B cell (primary cell): ENCODE results near the gene DAGLB. TPM values are rescaled to one million over a fixed set of nuclear protein-coding genes. Genes with fewer than 3 reads are reported as not detected.

Experiments used
- ATAC-seq: fragments of 200-7000 bp; cut with Tn5 transposase; one replicate; pipeline ENCODE4 v1.10.0; 2021; ENCODE audit warnings: low read depth, mild to moderate bottlenecking, moderate number of reproducible peaks, moderate library complexity
- CTCF ChIA-PET: fragments of 350-600 bp; sonication (Branson Sonifier 250); formaldehyde crosslinking; loops from one replicate; lab custom pipeline; 2021; ENCODE audit warnings: antibody characterized with exemption, inconsistent platforms; lab: Charles Lee
- POLR2A ChIA-PET: fragments of 350-600 bp; sonication (Branson Sonifier 250); formaldehyde crosslinking; loops from one replicate; lab custom pipeline; 2021; ENCODE audit warnings: antibody characterized with exemption; lab: Charles Lee
- DNase-seq: peaks from one replicate; pipeline ENCODE4 v3.0.0; 2013
- H2AFZ ChIP-seq: 2 replicates; pipeline ENCODE4 v1.6.1; 2012; ENCODE audit warnings: mild to moderate bottlenecking, low read depth, low read length; ENCODE audit not compliant: insufficient read depth, poor library complexity, severe bottlenecking
- H3K27ac ChIP-seq, 2 donors: 1 replicate in 1 of 2; 2 replicates in 1 of 2; pipeline ENCODE4 v1.5.1; 2012 to 2013; ENCODE audit warnings: low read length in 2 of 2, mild to moderate bottlenecking in 2 of 2, moderate library complexity in 1 of 2
- H3K27me3 ChIP-seq, 4 experiments: fragments of 200-600 bp in 1 of 4; sonication (generic) in 1 of 4; replicated peaks in 1 of 4; 1 replicate in 2 of 4; 2 replicates in 2 of 4; pipeline versions ENCODE4 v1.6.1 to v1.7.0; 2013 to 2016; ENCODE audit warnings: low read length in 3 of 4, mild to moderate bottlenecking in 2 of 4, mixed read lengths in 1 of 4, moderate library complexity in 1 of 4; ENCODE audit not compliant: insufficient read depth in 4 of 4, control insufficient read depth in 3 of 4; ENCODE audit errors: control extremely low read depth in 1 of 4
- H3K36me3 ChIP-seq, 2 experiments: replicated peaks in 1 of 2; 1 replicate in 1 of 2; 2 replicates in 1 of 2; pipeline versions ENCODE4 v1.6.1 to v1.7.1; 2013; ENCODE audit warnings: low read length in 1 of 2; ENCODE audit not compliant: insufficient read depth in 2 of 2, control insufficient read depth in 1 of 2; ENCODE audit errors: control extremely low read depth in 1 of 2, extremely low read depth in 1 of 2
- H3K4me1 ChIP-seq, 2 donors: fragments of 200-600 bp in 1 of 2; sonication (generic) in 1 of 2; 1 replicate in 1 of 2; 2 replicates in 1 of 2; pipeline versions ENCODE4 v1.5.1 to v1.6.1; 2013 to 2017; ENCODE audit warnings: low read length in 2 of 2; ENCODE audit not compliant: control insufficient read depth in 2 of 2, insufficient read depth in 2 of 2
- H3K4me2 ChIP-seq: replicated peaks from 2 replicates; pipeline ENCODE3; 2012; ENCODE audit warnings: mild to moderate bottlenecking, low read depth, low read length; ENCODE audit not compliant: poor library complexity, severe bottlenecking
- H3K4me3 ChIP-seq, 5 experiments: fragments of 200-600 bp in 1 of 5; sonication (generic) in 1 of 5; 1 replicate in 3 of 5; 2 replicates in 2 of 5; pipeline versions ENCODE4 v1.5.1 to v1.7.0; 2011 to 2016; ENCODE audit warnings: low read length in 4 of 5, mild to moderate bottlenecking in 4 of 5, low read depth in 2 of 5, control low read depth in 1 of 5, moderate library complexity in 1 of 5; ENCODE audit not compliant: insufficient read depth in 1 of 5; ENCODE audit errors: control extremely low read depth in 1 of 5, extremely low read depth in 1 of 5
- H3K79me2 ChIP-seq: fragments of 200-600 bp; sonication (generic); one replicate; pipeline ENCODE4 v1.6.0; 2016; ENCODE audit warnings: low read length; ENCODE audit not compliant: control insufficient read depth, insufficient read depth
- H3K9ac ChIP-seq: fragments of 200-600 bp; sonication (generic); 2 replicates; pipeline ENCODE4 v1.6.1; 2017; ENCODE audit warnings: mild to moderate bottlenecking, low read length, moderate library complexity
- H3K9me3 ChIP-seq, 3 donors: one replicate each; pipeline versions ENCODE4 v1.6.1 to v1.7.1; 2013; ENCODE audit warnings: low read length in 2 of 3; ENCODE audit not compliant: control insufficient read depth in 2 of 3, insufficient read depth in 1 of 3; ENCODE audit errors: control extremely low read depth in 1 of 3
- H4K20me1 ChIP-seq: 2 replicates; pipeline ENCODE4 v1.6.0; 2012; ENCODE audit warnings: mild to moderate bottlenecking, low read length; ENCODE audit not compliant: insufficient read depth, control insufficient read depth, poor library complexity, severe bottlenecking
- H3K27ac Mint-ChIP-seq: one replicate; pipeline ENCODE4 v1.8.0; 2021; ENCODE audit warnings: mixed read lengths
- H3K27me3 Mint-ChIP-seq: one replicate; pipeline ENCODE4 v1.8.0; 2021; ENCODE audit warnings: mixed read lengths
- H3K4me1 Mint-ChIP-seq: one replicate; pipeline ENCODE4 v1.8.0; 2021; ENCODE audit warnings: mixed read lengths
- H3K4me3 Mint-ChIP-seq: one replicate; pipeline ENCODE4 v1.8.0; 2021; ENCODE audit warnings: mixed read lengths
- H3K9me3 Mint-ChIP-seq: one replicate; pipeline ENCODE4 v1.8.0; 2022; ENCODE audit warnings: mixed read lengths; ENCODE audit not compliant: insufficient read depth
- EZH2 ChIP-seq: IDR thresholded peaks from 2 replicates; pipeline ENCODE4 v1.6.1; 2012; ENCODE audit warnings: borderline replicate concordance, low read depth, mild to moderate bottlenecking, moderate library complexity, low read length; ENCODE audit not compliant: insufficient read depth, poor library complexity, severe bottlenecking
- WGBS: methylation state at CpG from one replicate; pipeline ENCODE4 v1.1.5; 2013; ENCODE audit warnings: missing lambda C conversion rate; ENCODE audit not compliant: insufficient coverage; 5-methylcytosine and 5-hydroxymethylcytosine counted together
- intact Hi-C: fragments of 100-400 bp; cut with micrococcal nuclease; formaldehyde crosslinking; loops from one replicate; pipeline ENCODE4 v1.10.0; 2022
- polyA plus RNA-seq: library from polyadenylated mRNA; depleted of rRNA; stranded (reverse); fragments of >200 nt; gene quantifications from 2 replicates; pipeline ENCODE4 v1.2.3, GENCODE V29; 2012
- total RNA-seq, 2 donors: library from RNA; stranded (reverse); fragments of 120-200 nt in 1 of 2; gene quantifications; 1 replicate in 1 of 2; 2 replicates in 1 of 2; pipeline versions ENCODE4 v1.2.3 to v1.2.4, GENCODE V29; 2013 to 2022
- TF ChIP-seq, protein P1 (sequence below): fragments of 200-600 bp; IDR thresholded peaks from one replicate; pipeline ENCODE4 v1.8.0; 2022; ENCODE audit warnings: antibody characterized with exemption, mild to moderate bottlenecking

Gene DAGLB
- total and polyA plus RNA-seq, 2 donors (not counting 1 experiment from before 2014, with no cell fraction given), result 25.2 to 29.6 TPM

DNA sequence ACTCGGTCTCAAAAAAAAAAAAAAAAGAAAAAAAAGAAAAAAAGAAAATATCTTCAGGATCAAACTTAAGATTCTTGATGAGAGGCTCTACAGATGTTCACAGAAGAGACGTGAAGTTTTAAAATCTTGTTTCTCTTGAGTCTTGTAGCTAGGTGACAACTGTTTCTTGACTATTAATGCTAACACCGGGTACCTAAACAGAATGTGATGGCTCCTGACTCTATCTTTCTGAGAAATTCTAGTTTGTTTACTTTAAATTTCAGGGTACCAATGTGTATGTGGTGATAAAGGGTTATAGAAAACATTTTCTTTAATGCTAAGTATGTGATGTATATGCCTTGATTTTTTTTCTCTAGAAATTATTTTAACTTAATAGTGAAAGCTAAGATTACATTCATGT, 61.0 kb downstream of the DAGLB start:
- TF ChIP-seq EZH2, result no peak
- TF ChIP-seq, protein P1, sequence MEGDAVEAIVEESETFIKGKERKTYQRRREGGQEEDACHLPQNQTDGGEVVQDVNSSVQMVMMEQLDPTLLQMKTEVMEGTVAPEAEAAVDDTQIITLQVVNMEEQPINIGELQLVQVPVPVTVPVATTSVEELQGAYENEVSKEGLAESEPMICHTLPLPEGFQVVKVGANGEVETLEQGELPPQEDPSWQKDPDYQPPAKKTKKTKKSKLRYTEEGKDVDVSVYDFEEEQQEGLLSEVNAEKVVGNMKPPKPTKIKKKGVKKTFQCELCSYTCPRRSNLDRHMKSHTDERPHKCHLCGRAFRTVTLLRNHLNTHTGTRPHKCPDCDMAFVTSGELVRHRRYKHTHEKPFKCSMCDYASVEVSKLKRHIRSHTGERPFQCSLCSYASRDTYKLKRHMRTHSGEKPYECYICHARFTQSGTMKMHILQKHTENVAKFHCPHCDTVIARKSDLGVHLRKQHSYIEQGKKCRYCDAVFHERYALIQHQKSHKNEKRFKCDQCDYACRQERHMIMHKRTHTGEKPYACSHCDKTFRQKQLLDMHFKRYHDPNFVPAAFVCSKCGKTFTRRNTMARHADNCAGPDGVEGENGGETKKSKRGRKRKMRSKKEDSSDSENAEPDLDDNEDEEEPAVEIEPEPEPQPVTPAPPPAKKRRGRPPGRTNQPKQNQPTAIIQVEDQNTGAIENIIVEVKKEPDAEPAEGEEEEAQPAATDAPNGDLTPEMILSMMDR, result no peak
- H3K9me3 Mint-ChIP-seq, result no peaks in the 10 kb centered on the region
- no peak overlapping the region for H3K27ac ChIP-seq
- H4K20me1 ChIP-seq, result peaks cover 71% of the 10 kb centered on the region
- H3K27me3 Mint-ChIP-seq, result no peaks in the 10 kb centered on the region
- intact Hi-C loops, result loop anchor here (5.0 kb wide), 1 partner anchor 34 kb away; no protein-coding TSS in a partner anchor
- no peak overlapping the region for H3K9ac ChIP-seq
- H3K9me3 ChIP-seq, result no peaks in the 10 kb centered on the region
- 100% methylated on average over 1 of the region's 3 CpGs for WGBS
- CTCF ChIA-PET, result interaction anchor here (0.6 kb wide), 1 partner anchor 28 kb away, joined by 3 read pairs; no protein-coding TSS in a partner anchor
- POLR2A ChIA-PET, result interaction anchor here (0.7 kb wide), 2 partner anchors 13 to 843 kb away, joined by 4 to 5 read pairs; no protein-coding TSS in a partner anchor
- no peak for ATAC-seq
- H3K27ac Mint-ChIP-seq, result no peak overlapping the region
- no peak overlapping the region for H2AFZ ChIP-seq
- H3K79me2 ChIP-seq, result peaks cover 98% of the 10 kb centered on the region
- no peak overlapping the region for H3K4me2 ChIP-seq
- peaks cover 0 to 34% of the 10 kb centered on the region in 2 experiments for H3K36me3 ChIP-seq
- peaks cover 44% of the 10 kb centered on the region for H3K4me1 Mint-ChIP-seq
- DNase-seq, result no peak
- no peak overlapping the region for H3K4me3 ChIP-seq
- H3K4me1 ChIP-seq, result peaks cover 33 to 42% of the 10 kb centered on the region in 2 donors
- no peak overlapping the region for H3K4me3 Mint-ChIP-seq
- no peaks in the 10 kb centered on the region for H3K27me3 ChIP-seq

DNA sequence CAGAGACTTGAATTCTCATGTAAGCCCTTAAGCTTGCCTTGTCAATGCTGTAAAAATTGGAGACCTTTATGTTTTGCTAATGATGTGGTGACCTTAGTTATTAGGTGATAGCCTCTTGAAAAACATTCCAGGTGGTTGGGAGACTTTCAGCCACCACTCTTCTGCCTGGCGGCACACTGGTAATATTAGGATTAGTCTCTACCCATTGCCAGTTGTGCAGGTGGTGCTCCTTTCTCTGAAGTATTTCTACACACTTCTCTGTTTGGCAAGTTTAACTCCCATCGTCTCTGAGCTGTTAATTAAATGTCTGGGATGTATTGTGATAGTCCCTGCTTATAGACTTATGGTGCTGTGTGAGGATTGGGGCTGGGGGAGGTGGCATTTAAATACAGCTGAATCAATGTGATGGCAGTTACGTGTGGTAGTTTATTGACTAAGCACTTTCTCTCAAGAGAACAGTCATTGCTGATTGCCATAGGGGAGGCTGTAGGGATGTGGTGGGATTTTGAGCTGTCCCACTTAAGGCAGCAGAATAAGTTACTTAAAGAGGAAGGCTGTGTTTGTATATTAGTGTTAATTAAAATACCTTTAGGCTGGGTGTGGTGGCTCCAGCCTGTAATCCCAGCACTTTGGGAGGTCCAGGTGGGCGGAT, 61.7 kb downstream of the DAGLB start:
- H3K4me3 Mint-ChIP-seq, result no peak overlapping the region
- no peak overlapping the region for H2AFZ ChIP-seq
- no peak overlapping the region for H3K9ac ChIP-seq
- ChIA-PET CTCF (interaction anchor here (0.5 kb wide), 1 partner anchor 476 kb away, joined by 3 read pairs; no protein-coding TSS in a partner anchor), POLR2A (no interaction called here)
- H3K4me2 ChIP-seq, result no peak overlapping the region
- peaks cover 37 to 49% of the 10 kb centered on the region in 2 donors for H3K4me1 ChIP-seq
- no peak overlapping the region for H3K27ac Mint-ChIP-seq
- no peak for TF ChIP-seq EZH2
- TF ChIP-seq, protein P1, result no peak
- no peaks in the 10 kb centered on the region for H3K27me3 ChIP-seq
- peaks cover 64% of the 10 kb centered on the region for H4K20me1 ChIP-seq
- WGBS, result 71% methylated on average over 1 of the region's 4 CpGs
- peaks cover 51% of the 10 kb centered on the region for H3K4me1 Mint-ChIP-seq
- intact Hi-C loops, result loop anchor here (5.0 kb wide), 1 partner anchor 34 kb away; no protein-coding TSS in a partner anchor
- DNase-seq (no peak), ATAC-seq (no peak)
- no peaks in the 10 kb centered on the region for H3K27me3 Mint-ChIP-seq
- H3K4me3 ChIP-seq, result no peak overlapping the region
- H3K9me3 Mint-ChIP-seq, result no peaks in the 10 kb centered on the region
- H3K27ac ChIP-seq, result peak overlapping the region in 1 of 2 donors; percentile 63
- H3K36me3 ChIP-seq, result peaks cover 1 to 30% of the 10 kb centered on the region in 2 experiments
- H3K9me3 ChIP-seq, result no peaks in the 10 kb centered on the region
- H3K79me2 ChIP-seq, result peaks cover 98% of the 10 kb centered on the region
